Measurements from ENCODE around the gene LGI4.

LGI4 gene

GRCh38 chr19:35076026-35076370 lies 58.9 kb downstream of the LGI4 start:
- TF ChIP-seq, protein P1, sequence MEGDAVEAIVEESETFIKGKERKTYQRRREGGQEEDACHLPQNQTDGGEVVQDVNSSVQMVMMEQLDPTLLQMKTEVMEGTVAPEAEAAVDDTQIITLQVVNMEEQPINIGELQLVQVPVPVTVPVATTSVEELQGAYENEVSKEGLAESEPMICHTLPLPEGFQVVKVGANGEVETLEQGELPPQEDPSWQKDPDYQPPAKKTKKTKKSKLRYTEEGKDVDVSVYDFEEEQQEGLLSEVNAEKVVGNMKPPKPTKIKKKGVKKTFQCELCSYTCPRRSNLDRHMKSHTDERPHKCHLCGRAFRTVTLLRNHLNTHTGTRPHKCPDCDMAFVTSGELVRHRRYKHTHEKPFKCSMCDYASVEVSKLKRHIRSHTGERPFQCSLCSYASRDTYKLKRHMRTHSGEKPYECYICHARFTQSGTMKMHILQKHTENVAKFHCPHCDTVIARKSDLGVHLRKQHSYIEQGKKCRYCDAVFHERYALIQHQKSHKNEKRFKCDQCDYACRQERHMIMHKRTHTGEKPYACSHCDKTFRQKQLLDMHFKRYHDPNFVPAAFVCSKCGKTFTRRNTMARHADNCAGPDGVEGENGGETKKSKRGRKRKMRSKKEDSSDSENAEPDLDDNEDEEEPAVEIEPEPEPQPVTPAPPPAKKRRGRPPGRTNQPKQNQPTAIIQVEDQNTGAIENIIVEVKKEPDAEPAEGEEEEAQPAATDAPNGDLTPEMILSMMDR (IDR thresholded peaks at IDR 0.05; ENCODE audit: insufficient read depth, low read depth, low read length, missing control alignments), result no peak
- H3K4me3 ChIP-seq (ENCODE audit: low read depth, low read length), result no peak overlapping the region
- DNase-seq (ENCODE audit: low read depth), result no peak

GRCh38 chr19:35075202-35076025 lies 59.4 kb downstream of the LGI4 start:
- H3K4me3 ChIP-seq (ENCODE audit: low read depth, low read length), result no peak overlapping the region
- TF ChIP-seq, protein P1 (IDR thresholded peaks at IDR 0.05; ENCODE audit: insufficient read depth, low read depth, low read length, missing control alignments), result no peak
- DNase-seq (ENCODE audit: low read depth), result no peak
